Sigmoid colon (tissue), 4 donors: Measurements from ENCODE around the gene GPR157.
"Not testable (repeated sequence)": the region's sequence is repeated elsewhere in the genome, so short reads cannot be mapped to it uniquely, and the experiment has no call there.

Experiments
- POLR2A ChIP-seq, 2 donors: fragments of 450-650 bp; IDR thresholded peaks; one replicate each; pipeline ENCODE4 v1.6.1; 2016; ENCODE audit warnings: antibody characterized with exemption in 2 of 2, mild to moderate bottlenecking in 2 of 2, moderate library complexity in 2 of 2
- POLR2AphosphoS5 ChIP-seq, 4 donors: sonication (generic); formaldehyde crosslinking; IDR thresholded peaks; one replicate each; pipeline ENCODE4 v1.6.1; 2017; ENCODE audit warnings: antibody characterized with exemption in 4 of 4
- TF ChIP-seq, protein P1 (sequence below), 4 experiments: fragments of 450-650 bp in 3 of 4; fragments of 200-600 bp in 1 of 4; IDR thresholded peaks; one replicate each; pipeline ENCODE4 v1.5.1; 2016 to 2019; ENCODE audit warnings: antibody characterized with exemption in 4 of 4, mild to moderate bottlenecking in 3 of 4, moderate library complexity in 2 of 4

DNA sequence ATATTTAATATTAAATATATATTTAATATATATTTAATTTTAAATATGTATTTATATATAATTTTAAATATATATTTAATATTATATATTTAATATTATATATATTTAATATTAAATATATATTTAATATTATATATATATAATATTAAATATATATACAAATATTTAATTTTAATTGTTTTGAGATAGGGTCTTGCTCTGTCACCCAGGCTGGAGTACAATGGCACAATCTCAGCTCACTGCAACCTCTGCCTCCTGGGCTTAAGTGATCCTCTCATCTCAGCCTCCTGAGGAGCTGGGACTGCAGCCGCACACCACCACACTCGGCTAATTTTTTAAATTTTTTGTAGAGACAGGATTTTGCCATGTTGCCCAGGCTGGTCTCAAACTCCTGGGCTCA, 5.2 kb downstream of the GPR157 start:
- TF ChIP-seq, protein P1, sequence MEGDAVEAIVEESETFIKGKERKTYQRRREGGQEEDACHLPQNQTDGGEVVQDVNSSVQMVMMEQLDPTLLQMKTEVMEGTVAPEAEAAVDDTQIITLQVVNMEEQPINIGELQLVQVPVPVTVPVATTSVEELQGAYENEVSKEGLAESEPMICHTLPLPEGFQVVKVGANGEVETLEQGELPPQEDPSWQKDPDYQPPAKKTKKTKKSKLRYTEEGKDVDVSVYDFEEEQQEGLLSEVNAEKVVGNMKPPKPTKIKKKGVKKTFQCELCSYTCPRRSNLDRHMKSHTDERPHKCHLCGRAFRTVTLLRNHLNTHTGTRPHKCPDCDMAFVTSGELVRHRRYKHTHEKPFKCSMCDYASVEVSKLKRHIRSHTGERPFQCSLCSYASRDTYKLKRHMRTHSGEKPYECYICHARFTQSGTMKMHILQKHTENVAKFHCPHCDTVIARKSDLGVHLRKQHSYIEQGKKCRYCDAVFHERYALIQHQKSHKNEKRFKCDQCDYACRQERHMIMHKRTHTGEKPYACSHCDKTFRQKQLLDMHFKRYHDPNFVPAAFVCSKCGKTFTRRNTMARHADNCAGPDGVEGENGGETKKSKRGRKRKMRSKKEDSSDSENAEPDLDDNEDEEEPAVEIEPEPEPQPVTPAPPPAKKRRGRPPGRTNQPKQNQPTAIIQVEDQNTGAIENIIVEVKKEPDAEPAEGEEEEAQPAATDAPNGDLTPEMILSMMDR (IDR thresholded peaks at IDR 0.05): not testable (repeated sequence)
- not testable (repeated sequence) for TF ChIP-seq POLR2A, POLR2AphosphoS5 (IDR thresholded peaks at IDR 0.05)
